Uterus (tissue), 2 donors: ENCODE results near the gene C7orf25.

Experiments
- CTCF ChIP-seq, 4 experiments: fragments of 200-600 bp in 2 of 4; fragments of 450-650 bp in 2 of 4; sonication (generic) in 2 of 4; IDR thresholded peaks; one replicate each; pipeline ENCODE4 v1.5.1; 2016 to 2019; ENCODE audit warnings: antibody characterized with exemption in 4 of 4, mild to moderate bottlenecking in 2 of 4, moderate library complexity in 1 of 4
- POLR2A ChIP-seq, 2 donors: fragments of 450-650 bp; IDR thresholded peaks; one replicate each; pipeline ENCODE4 v1.6.1; 2016; ENCODE audit warnings: antibody characterized with exemption in 2 of 2, mild to moderate bottlenecking in 1 of 2, moderate library complexity in 1 of 2

GRCh38 chr7:42929449-42929848, 17.6 kb upstream of the C7orf25 start:
- no peak for TF ChIP-seq POLR2A (IDR thresholded peaks at IDR 0.05)
- no peak for TF ChIP-seq CTCF (IDR thresholded peaks at IDR 0.05)
